HG03378 (cell line): Measurements from ENCODE around the gene MC5R.
"Not testable (repeated sequence)": the region's sequence is repeated elsewhere in the genome, so short reads cannot be mapped to it uniquely, and the experiment has no call there.

Experiments
- ATAC-seq: cut with Tn5 transposase; IDR thresholded peaks from one replicate; pipeline ENCODE4 v1.9.1; 2021; ENCODE audit warnings: mild to moderate bottlenecking, moderate library complexity; ENCODE audit not compliant: unreplicated experiment

The MC5R gene

DNA sequence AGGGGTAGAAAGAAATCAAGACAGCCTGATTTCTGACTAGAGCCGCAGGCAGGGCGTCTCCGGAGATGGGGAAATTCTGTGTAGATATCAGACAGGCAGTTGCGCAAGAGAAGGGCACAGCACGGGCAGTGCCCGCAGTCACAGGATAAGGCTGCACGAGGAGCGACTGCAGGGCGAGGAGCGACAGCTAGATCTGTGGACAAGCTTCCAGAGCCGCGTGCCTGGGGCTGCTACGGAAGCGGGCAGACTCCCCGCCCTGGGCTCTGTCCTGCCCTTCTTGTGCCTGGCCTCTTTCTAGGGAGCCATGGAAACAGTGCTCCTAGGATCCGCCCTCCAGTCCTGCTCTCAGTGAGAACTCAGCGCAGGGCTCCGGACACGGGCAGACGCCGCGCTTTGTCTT, 12.6 kb downstream of the MC5R start:
- ATAC-seq: no peak

DNA sequence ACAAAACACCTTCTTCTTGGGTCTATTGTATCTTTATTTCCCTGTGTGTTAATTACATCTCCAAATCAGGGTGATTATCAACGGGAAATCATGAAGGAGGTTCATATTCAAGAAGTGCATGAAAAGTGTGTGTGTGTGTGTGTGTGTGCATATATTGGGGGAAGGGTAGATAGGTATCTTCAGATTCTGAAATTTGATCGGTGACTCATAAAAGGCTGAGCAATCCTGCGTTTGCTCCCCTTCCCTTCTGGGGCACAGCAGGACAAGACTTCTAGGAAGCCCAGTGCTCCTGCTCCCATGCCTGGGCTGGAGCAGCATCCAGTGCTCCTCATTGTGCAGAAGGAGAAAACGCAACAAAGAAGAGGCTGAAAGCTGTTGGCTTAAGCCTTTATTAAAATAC, 25.8 kb downstream of the MC5R start:
- ATAC-seq: no peak

DNA sequence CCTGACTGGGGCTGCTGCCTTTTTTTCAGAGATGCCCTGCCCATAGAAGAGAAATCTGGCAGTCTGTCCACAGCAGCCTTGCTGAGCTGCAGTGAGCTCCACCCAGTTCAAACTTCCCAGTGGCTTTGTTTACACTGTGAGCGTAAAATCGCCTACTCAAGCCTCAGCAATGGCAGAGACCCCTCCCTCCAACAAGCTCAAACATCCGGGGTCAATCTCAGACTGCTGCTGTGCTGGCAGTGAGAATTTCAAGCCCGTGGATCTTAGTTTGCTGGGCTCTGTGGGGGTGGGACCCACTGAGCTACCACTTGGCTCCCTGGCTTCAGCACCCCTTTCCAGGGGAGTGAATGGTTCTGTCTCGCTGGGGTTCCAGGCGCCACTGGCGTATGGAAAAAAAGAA, 38.9 kb downstream of the MC5R start:
- ATAC-seq: not testable (repeated sequence)

DNA sequence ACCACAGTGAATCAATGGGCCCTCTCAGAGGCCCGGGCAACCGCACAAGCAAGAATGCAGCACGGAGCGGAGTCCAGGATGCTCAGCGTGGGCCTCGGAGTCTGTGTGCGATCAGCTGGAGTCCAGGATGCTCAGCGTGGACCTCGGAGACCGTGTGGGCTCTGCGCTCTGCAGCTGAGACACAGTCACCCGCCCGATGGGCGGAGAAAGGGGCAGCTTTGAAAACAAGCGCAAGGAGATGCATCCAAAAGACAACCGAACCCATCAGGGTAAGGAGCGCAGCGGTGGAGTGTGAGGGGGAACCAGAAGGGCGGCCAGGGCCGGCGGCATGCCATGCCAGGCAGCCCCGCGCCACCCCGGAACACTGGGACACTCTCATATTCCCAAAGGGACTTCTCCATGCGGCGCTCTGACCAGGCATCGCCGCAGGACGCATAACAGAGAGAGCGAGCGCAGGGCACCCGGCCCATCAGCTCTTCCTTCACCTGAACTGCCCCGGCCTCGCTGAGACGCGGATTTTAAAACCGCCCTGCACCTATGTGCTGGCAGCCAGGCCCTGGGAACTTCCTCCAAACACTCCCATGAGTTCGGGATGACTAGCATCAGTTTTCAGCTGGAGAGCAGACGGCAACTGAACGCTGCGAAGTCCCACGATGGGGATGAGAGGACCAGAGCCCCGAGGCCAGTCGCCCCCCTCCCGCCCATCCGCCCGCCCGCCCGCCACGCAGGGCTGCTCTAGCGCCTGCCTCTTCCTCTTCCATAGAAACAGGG, 44.7 kb downstream of the MC5R start:
- ATAC-seq: no peak

DNA sequence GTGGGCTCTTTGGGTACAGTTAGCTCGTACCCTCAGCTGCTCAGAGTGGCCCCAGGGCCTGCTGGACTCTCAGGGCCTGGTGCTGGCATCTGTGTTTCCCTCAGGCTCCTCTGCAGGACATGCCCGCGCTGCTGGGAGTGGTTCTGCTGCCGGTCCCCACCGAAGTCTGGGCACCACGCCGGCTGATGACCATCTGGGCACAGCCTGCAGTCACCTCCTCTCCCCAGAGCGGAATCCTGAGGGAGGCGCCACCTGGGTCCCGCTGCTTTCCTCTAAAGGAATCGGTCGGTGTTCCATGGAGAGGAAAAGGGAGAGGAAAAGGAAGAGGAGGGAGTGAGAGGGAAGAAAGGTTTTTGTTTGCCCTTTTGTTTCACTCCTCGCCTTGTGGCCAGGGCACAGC, 47.8 kb downstream of the MC5R start:
- ATAC-seq: no peak

DNA sequence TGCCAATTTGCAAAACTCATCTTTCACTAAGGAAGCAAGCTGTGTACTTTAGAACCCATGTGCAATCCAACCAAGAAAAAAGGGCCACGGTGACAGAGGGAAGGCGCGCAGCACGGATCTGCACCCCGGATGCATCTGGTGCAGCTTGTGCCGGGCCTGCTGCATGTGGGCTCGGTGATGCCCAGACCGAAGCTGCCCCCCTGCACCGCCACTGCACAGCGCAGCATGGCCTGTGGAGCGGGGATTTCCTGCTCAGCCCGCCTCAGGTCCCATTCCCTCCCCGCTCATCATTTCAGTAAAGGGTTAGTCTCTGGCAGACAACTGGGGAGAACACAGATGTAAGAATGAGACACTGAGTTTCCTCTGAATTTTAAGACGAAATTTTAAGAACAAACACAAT, 48.4 kb downstream of the MC5R start:
- ATAC-seq: no peak

DNA sequence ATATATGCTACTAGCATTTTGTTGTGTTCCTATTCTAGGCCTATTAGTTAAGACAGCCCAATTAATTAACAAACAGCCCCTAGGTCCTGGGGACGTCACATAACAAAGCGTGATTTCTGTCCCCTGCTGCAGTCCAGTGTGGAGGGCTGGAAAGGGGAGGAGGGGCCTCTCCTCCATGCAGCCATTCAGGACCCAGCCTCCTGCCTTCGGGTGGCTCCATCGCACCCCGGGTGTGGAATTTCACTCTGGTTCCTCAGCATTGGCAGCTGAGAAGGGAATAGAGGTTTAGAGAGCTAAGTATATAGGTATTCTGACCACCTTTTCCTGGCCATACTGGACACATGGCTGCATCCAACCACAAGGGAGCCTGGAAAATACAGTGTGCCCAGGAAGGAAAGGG, 49.0 kb downstream of the MC5R start:
- ATAC-seq: no peak

DNA sequence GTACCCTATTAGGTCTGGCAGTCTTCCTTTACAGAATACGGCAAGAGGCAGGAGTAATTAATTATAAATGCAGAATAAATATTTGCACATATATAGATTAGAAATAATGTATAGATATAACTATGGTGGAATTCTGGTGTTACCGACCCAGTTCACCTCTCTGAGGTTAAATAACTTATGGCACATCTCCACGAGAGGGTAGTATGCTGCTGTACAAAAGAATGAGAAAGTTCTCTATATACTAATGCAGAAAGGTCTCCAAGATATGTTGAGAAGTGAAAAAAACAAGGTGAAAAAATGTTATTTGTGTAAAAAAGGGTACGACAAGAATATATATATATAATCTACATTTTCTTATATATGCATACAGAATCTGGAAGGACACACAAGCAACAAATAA, 50.6 kb downstream of the MC5R start:
- no peak for ATAC-seq
